Measurements from ENCODE around the gene PHLDB1.

Gene PHLDB1

GRCh38 chr11:118643142-118643994 lies 36.0 kb downstream of the PHLDB1 start:
- no peak for DNase-seq (ENCODE audit: low read depth in 1 of 2, low spot score in 1 of 2)

GRCh38 chr11:118643995-118644345 lies 36.6 kb downstream of the PHLDB1 start:
- Histone ChIP-seq H3K27me3 (ENCODE audit: insufficient read depth, poor library complexity, severe bottlenecking) (peaks cover 2% of the 10 kb centered on the region), H3K4me3 (replicated peaks; ENCODE audit: insufficient read depth, low read length) (no peak overlapping the region), H3K27ac (replicated peaks) (no peak overlapping the region)
- no peak for TF ChIP-seq SPI1 (IDR thresholded peaks at IDR 0.05; ENCODE audit: borderline replicate concordance, low read depth)
- no peak for TF ChIP-seq GABPA (IDR thresholded peaks at IDR 0.05; ENCODE audit: low read depth)
- TF ChIP-seq REST (IDR thresholded peaks at IDR 0.05; ENCODE audit: insufficient replicate concordance, low read depth), result no peak
- no peak for TF ChIP-seq CTCF (IDR thresholded peaks at IDR 0.05; ENCODE audit: insufficient read depth, low read length)
- TF ChIP-seq POLR2AphosphoS5 (IDR thresholded peaks at IDR 0.05; ENCODE audit: low read depth), result no peak
- DNase-seq (ENCODE audit: low read depth in 1 of 2, low spot score in 1 of 2), result no peak

More at GRCh38 chr11:118643142-118643994, 36.0 kb downstream of the PHLDB1 start:
- no peak overlapping the region for H3K27ac ChIP-seq (replicated peaks)
- peaks cover 2% of the 10 kb centered on the region for H3K27me3 ChIP-seq (ENCODE audit: insufficient read depth, poor library complexity, severe bottlenecking)
- TF ChIP-seq GABPA (IDR thresholded peaks at IDR 0.05; ENCODE audit: low read depth), result no peak
- no peak for TF ChIP-seq SPI1 (IDR thresholded peaks at IDR 0.05; ENCODE audit: borderline replicate concordance, low read depth)
- no peak for TF ChIP-seq CTCF (IDR thresholded peaks at IDR 0.05; ENCODE audit: insufficient read depth, low read length)
- no peak for TF ChIP-seq POLR2AphosphoS5 (IDR thresholded peaks at IDR 0.05; ENCODE audit: low read depth)
- TF ChIP-seq REST (IDR thresholded peaks at IDR 0.05; ENCODE audit: insufficient replicate concordance, low read depth), result no peak
- no peak overlapping the region for H3K4me3 ChIP-seq (replicated peaks; ENCODE audit: insufficient read depth, low read length)

- Histone ChIP-seq H3K27me3 (ENCODE audit: insufficient read depth, poor library complexity, severe bottlenecking) (peaks cover 3% of the 10 kb centered on the region), H3K27ac (replicated peaks) (no peak overlapping the region), H3K4me3 (replicated peaks; ENCODE audit: insufficient read depth, low read length) (no peak overlapping the region)
- no peak for DNase-seq (ENCODE audit: low read depth in 1 of 2, low spot score in 1 of 2)
- TF ChIP-seq POLR2AphosphoS5 (IDR thresholded peaks at IDR 0.05; ENCODE audit: low read depth), result no peak
- TF ChIP-seq SPI1 (IDR thresholded peaks at IDR 0.05; ENCODE audit: borderline replicate concordance, low read depth), result no peak
- TF ChIP-seq GABPA (IDR thresholded peaks at IDR 0.05; ENCODE audit: low read depth), result no peak
- no peak for TF ChIP-seq CTCF (IDR thresholded peaks at IDR 0.05; ENCODE audit: insufficient read depth, low read length)
- TF ChIP-seq REST (IDR thresholded peaks at IDR 0.05; ENCODE audit: insufficient replicate concordance, low read depth), result no peak
These were observed 37.1 kb downstream of the PHLDB1 start for GRCh38 chr11:118644496-118644895.

Data from HL-60 (cell line).